Activated CD4-positive, alpha-beta T cell treated with anti-CD3 and anti-CD28 coated beads, Interleukin-2, amount 50 U/mL, for 48 hours (primary cell): Measurements from ENCODE around the gene PCBP1.
"Not testable (repeated sequence)": the region's sequence is repeated elsewhere in the genome, so short reads cannot be mapped to it uniquely, and the experiment has no call there.

Experiments
- DNase-seq, 2 experiments: peaks; one replicate each; pipeline ENCODE4 v3.0.0-alpha.2; 2020

The PCBP1 gene

DNA sequence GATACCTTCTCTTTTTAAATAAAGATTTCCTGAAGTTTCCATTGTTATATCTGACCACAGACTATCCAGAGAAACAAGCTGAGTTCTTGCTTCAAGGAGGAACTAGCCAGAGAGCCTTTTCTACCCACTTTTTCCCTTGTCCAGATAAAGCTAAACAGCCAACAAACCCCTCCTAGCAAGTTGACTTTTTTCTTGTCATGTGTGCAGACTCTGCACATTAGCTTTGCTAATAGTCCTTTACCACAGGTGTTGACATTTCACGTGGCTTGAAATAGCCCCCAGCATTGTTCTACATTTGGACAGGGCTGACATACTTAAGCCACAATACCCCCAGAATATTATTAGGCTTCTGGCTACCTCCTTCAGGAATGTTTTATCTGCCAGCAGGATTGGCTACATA, 40.7 kb downstream of the PCBP1 start:
- DNase-seq = no peak

- DNase-seq = not testable (repeated sequence)
Observed at GRCh38 chr2:70131344-70132143, 44.3 kb downstream of the PCBP1 start.

GRCh38 chr2:70132244-70133126, 45.2 kb downstream of the PCBP1 start:
- peak in 1 of 2 experiments; percentile 48 for DNase-seq

- no peak for DNase-seq
Observed at GRCh38 chr2:70133127-70133452, 45.8 kb downstream of the PCBP1 start.

DNA sequence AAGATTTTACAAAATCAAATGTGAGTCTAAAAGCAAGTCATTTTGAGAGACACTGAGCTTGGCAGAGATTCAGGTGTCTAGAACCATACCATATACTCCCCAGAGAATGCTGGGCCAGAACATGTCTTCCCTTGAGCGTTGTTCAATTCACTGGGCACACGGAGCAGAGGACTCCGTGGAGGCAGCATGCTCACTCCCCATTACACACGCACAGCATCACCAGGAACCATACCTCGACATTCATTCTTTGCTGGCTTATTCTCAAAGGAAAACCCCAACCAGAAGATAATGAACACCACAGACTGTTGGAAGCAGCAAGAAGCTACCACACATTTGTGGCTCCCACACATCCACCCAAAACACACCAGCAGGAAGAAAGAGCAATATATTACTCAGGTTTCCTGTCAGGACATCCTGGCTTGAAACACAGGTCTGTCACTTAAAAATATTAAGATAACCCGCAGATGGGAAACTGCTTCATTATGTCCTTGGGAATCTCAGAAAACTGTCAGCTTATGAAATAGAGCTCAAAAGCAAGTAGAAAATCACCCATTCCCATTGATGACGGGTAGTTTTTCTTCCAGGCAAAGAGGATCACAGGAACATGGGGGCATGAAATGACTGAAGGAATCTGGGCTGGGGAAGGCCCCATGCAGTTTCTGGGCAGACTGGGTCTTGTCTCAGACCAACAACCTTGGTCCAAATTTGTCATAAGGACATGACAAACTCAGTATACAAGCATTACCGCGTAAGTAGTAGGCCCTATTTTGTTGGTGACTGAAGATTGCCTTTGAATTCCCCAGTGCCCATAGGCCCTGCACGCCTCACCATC, 46.4 kb downstream of the PCBP1 start:
- peak in 1 of 2 experiments; percentile 59 for DNase-seq

- not testable (repeated sequence) for DNase-seq
Observed at GRCh38 chr2:70134323-70134983, 47.2 kb downstream of the PCBP1 start.
